RCC 7860 (cell line): ENCODE data around the gene TFF3.

Experiments used
- DNase-seq: peaks from one replicate; pipeline ENCODE4 v3.0.0-alpha.2; 2015; ENCODE audit warnings: low spot score
- FAIRE-seq: peaks from 2 replicates; lab custom pipeline; 2012; peaks lifted over from hg19 to GRCh38; lab: Jason Lieb, UNC

Gene TFF3

GRCh38 chr21:42272984-42273600 is 42.1 kb downstream of the TFF3 start:
- FAIRE-seq (no peak), DNase-seq (no peak)

- DNase-seq: no peak
- FAIRE-seq: no peak
Observed at GRCh38 chr21:42272109-42272962, 42.9 kb downstream of the TFF3 start.

- no peak for DNase-seq
- FAIRE-seq: no peak
Observed at GRCh38 chr21:42271065-42271464, 44.1 kb downstream of the TFF3 start.

GRCh38 chr21:42269386-42269785 is 45.8 kb downstream of the TFF3 start:
- FAIRE-seq: no peak
- no peak for DNase-seq

GRCh38 chr21:42266971-42267556 is 48.1 kb downstream of the TFF3 start:
- no peak for DNase-seq
- FAIRE-seq: no peak

GRCh38 chr21:42265231-42265812 is 49.9 kb downstream of the TFF3 start:
- no peak for FAIRE-seq
- no peak for DNase-seq

GRCh38 chr21:42264245-42265195 is 50.7 kb downstream of the TFF3 start:
- DNase-seq (no peak), FAIRE-seq (no peak)

- no peak for FAIRE-seq
- no peak for DNase-seq
Observed at GRCh38 chr21:42263591-42264131, 51.5 kb downstream of the TFF3 start.

GRCh38 chr21:42262831-42263231 is 52.4 kb downstream of the TFF3 start:
- FAIRE-seq (no peak), DNase-seq (peak; percentile 23)

- DNase-seq: no peak
- FAIRE-seq: no peak
Observed at GRCh38 chr21:42261829-42262200, 53.4 kb downstream of the TFF3 start.
